GM12892 (cell line): Measurements from ENCODE around the gene LRIG3.

ENCODE experiments used
- POLR2A ChIP-seq: IDR thresholded peaks from 2 replicates; pipeline ENCODE4 v1.6.1; 2011; ENCODE audit warnings: low read depth, low read length, control low read depth
- TAF1 ChIP-seq: IDR thresholded peaks from 2 replicates; pipeline ENCODE4 v1.6.1; 2011; ENCODE audit warnings: low read depth, mild to moderate bottlenecking, control low read depth, low read length, borderline replicate concordance

- no peak for TF ChIP-seq POLR2A
- no peak for TF ChIP-seq TAF1
Measured at GRCh38 chr12:58923781-58924180, 3.5 kb upstream of the LRIG3 start.
